Mononuclear cell (primary cell): Measurements from ENCODE around the gene KIF18A. TPM values are rescaled to one million over a fixed set of nuclear protein-coding genes. Genes with fewer than 3 reads are reported as not detected.
A peak's percentile ranks its signal among the peaks of the same experiment; 100 is the strongest.
"Not testable (repeated sequence)": the region's sequence is repeated elsewhere in the genome, so short reads cannot be mapped to it uniquely, and the experiment has no call there.

ENCODE experiments used
- H3K27me3 ChIP-seq: 2 replicates; pipeline ENCODE4 v1.6.0; 2011; ENCODE audit warnings: low read length, control low read depth; ENCODE audit not compliant: insufficient read depth
- H3K4me1 ChIP-seq: 2 replicates; pipeline ENCODE4 v1.5.1; 2011; ENCODE audit warnings: mild to moderate bottlenecking, low read length, control low read depth; ENCODE audit not compliant: insufficient read depth
- H3K4me3 ChIP-seq: 2 replicates; pipeline ENCODE4 v1.5.1; 2011; ENCODE audit warnings: mild to moderate bottlenecking, low read length, moderate library complexity
- H3K9me3 ChIP-seq: 2 replicates; pipeline ENCODE4 v1.5.1; 2011; ENCODE audit warnings: low read depth, mild to moderate bottlenecking, control low read depth, low read length
- total RNA-seq: library from RNA; depleted of rRNA; stranded (reverse); fragments of >200 nt; gene quantifications from one replicate; pipeline ENCODE4 v1.2.3, GENCODE V29; 2012

Gene KIF18A
- total RNA-seq, result 6.2 TPM

GRCh38 chr11:28107750-28108618, at the start of gene KIF18A, which contains the start of gene METTL15:
Gene KIF18A, minus strand, starts transcription at chr11:28108156. Its CDS starts 10,209 bp downstream, at chr11:28097947.
Gene METTL15, plus strand, starts transcription at chr11:28108388. Its CDS starts 4,947 bp downstream, at chr11:28113335.
- Histone ChIP-seq H3K9me3 (no peaks in the 10 kb centered on the region), H3K4me3 (peak within 1 kb of the TSS; percentile 67), H3K4me1 (peaks cover 28% of the 10 kb centered on the region), H3K27me3 (no peaks in the 10 kb centered on the region)

- H3K4me1 ChIP-seq, result no peaks in the 10 kb centered on the region
Observed at GRCh38 chr11:28153586-28153985, 45.6 kb upstream of the KIF18A start.

GRCh38 chr11:28152743-28153142, 44.8 kb upstream of the KIF18A start:
- no peaks in the 10 kb centered on the region for H3K4me1 ChIP-seq
- H3K27me3 ChIP-seq, result no peaks in the 10 kb centered on the region
- no peaks in the 10 kb centered on the region for H3K9me3 ChIP-seq
- no peak overlapping the region for H3K4me3 ChIP-seq

More at GRCh38 chr11:28153586-28153985, 45.6 kb upstream of the KIF18A start:
- H3K9me3 ChIP-seq, result no peaks in the 10 kb centered on the region
- no peaks in the 10 kb centered on the region for H3K27me3 ChIP-seq
- no peak overlapping the region for H3K4me3 ChIP-seq

- H3K4me1 ChIP-seq, result no peaks in the 10 kb centered on the region
- no peaks in the 10 kb centered on the region for H3K9me3 ChIP-seq
- no peak overlapping the region for H3K4me3 ChIP-seq
- no peaks in the 10 kb centered on the region for H3K27me3 ChIP-seq
Observed at GRCh38 chr11:28146123-28146751, 38.3 kb upstream of the KIF18A start.

- Histone ChIP-seq H3K4me1 (no peaks in the 10 kb centered on the region), H3K27me3 (no peaks in the 10 kb centered on the region), H3K4me3 (no peak overlapping the region), H3K9me3 (peaks cover 8% of the 10 kb centered on the region)
Observed at GRCh38 chr11:28144808-28145207, 36.9 kb upstream of the KIF18A start.

- Histone ChIP-seq H3K4me3 (no peak overlapping the region), H3K9me3 (peaks cover 15% of the 10 kb centered on the region), H3K4me1 (no peaks in the 10 kb centered on the region), H3K27me3 (no peaks in the 10 kb centered on the region)
Observed at GRCh38 chr11:28142724-28143123, 34.8 kb upstream of the KIF18A start.

GRCh38 chr11:28140689-28141455, 32.9 kb upstream of the KIF18A start:
- Histone ChIP-seq H3K9me3 (peaks cover 25% of the 10 kb centered on the region), H3K4me1 (no peaks in the 10 kb centered on the region), H3K4me3 (no peak overlapping the region), H3K27me3 (no peaks in the 10 kb centered on the region)

GRCh38 chr11:28139841-28140415, 32.0 kb upstream of the KIF18A start:
- H3K9me3 ChIP-seq, result peaks cover 25% of the 10 kb centered on the region
- no peaks in the 10 kb centered on the region for H3K4me1 ChIP-seq
- no peaks in the 10 kb centered on the region for H3K27me3 ChIP-seq
- no peak overlapping the region for H3K4me3 ChIP-seq

- Histone ChIP-seq H3K27me3 (no peaks in the 10 kb centered on the region), H3K9me3 (peaks cover 25% of the 10 kb centered on the region), H3K4me3 (no peak overlapping the region), H3K4me1 (no peaks in the 10 kb centered on the region)
Observed at GRCh38 chr11:28137832-28138231, 29.9 kb upstream of the KIF18A start.

GRCh38 chr11:28137366-28137765, 29.4 kb upstream of the KIF18A start:
- Histone ChIP-seq H3K9me3 (peaks cover 25% of the 10 kb centered on the region), H3K4me1 (no peaks in the 10 kb centered on the region), H3K27me3 (no peaks in the 10 kb centered on the region), H3K4me3 (no peak overlapping the region)

GRCh38 chr11:28136157-28136556, 28.2 kb upstream of the KIF18A start:
- not testable (repeated sequence) for H3K27me3 ChIP-seq, H3K4me3 ChIP-seq, H3K4me1 ChIP-seq
- H3K9me3 ChIP-seq, result peaks cover 25% of the 10 kb centered on the region

- Histone ChIP-seq H3K27me3 (no peaks in the 10 kb centered on the region), H3K4me3 (no peak overlapping the region), H3K4me1 (no peaks in the 10 kb centered on the region), H3K9me3 (peaks cover 10% of the 10 kb centered on the region)
Observed at GRCh38 chr11:28133146-28133545, 25.2 kb upstream of the KIF18A start.

- Histone ChIP-seq H3K27me3 (no peaks in the 10 kb centered on the region), H3K4me1 (no peaks in the 10 kb centered on the region), H3K4me3 (no peak overlapping the region), H3K9me3 (peaks cover 9% of the 10 kb centered on the region)
Observed at GRCh38 chr11:28132548-28132947, 24.6 kb upstream of the KIF18A start.

GRCh38 chr11:28123151-28123581, 15.2 kb upstream of the KIF18A start:
- no peaks in the 10 kb centered on the region for H3K27me3 ChIP-seq
- H3K4me3 ChIP-seq, result no peak overlapping the region
- H3K9me3 ChIP-seq, result no peaks in the 10 kb centered on the region
- H3K4me1 ChIP-seq, result no peaks in the 10 kb centered on the region

- no peaks in the 10 kb centered on the region for H3K9me3 ChIP-seq
- no peak overlapping the region for H3K4me3 ChIP-seq
- H3K27me3 ChIP-seq, result no peaks in the 10 kb centered on the region
- H3K4me1 ChIP-seq, result no peaks in the 10 kb centered on the region
Observed at GRCh38 chr11:28117712-28118111, 9.8 kb upstream of the KIF18A start.
